ENCODE measurements around the gene GJC3.
"Not testable (repeated sequence)": the region's sequence is repeated elsewhere in the genome, so short reads cannot be mapped to it uniquely, and the experiment has no call there.

Gene GJC3

GRCh38 chr7:99928994-99929729 lies at the start of gene GJC3:
GJC3 (minus strand) TSS chr7:99929620; CDS start chr7:99929620, 0 bp downstream.
- peak in 1 of 2 donors; percentile 5 for DNase-seq (ENCODE audit: low read depth in 1 of 2, low spot score in 1 of 2)

- DNase-seq (ENCODE audit: low read depth in 1 of 2, low spot score in 1 of 2) = no peak
Observed at GRCh38 chr7:99976626-99977025, 47.2 kb upstream of the GJC3 start.

GRCh38 chr7:99975782-99976521 lies 46.5 kb upstream of the GJC3 start, which contains the start of gene AZGP1:
AZGP1 (minus strand) TSS chr7:99976031; CDS start chr7:99976020, 11 bp downstream.
- DNase-seq (ENCODE audit: low read depth in 1 of 2, low spot score in 1 of 2) = no peak

GRCh38 chr7:99974681-99975080 lies 45.3 kb upstream of the GJC3 start:
- no peak for DNase-seq (ENCODE audit: low read depth in 1 of 2, low spot score in 1 of 2)

GRCh38 chr7:99973817-99974216 lies 44.4 kb upstream of the GJC3 start:
- DNase-seq (ENCODE audit: low read depth in 1 of 2, low spot score in 1 of 2) = not testable (repeated sequence)

- no peak for DNase-seq (ENCODE audit: low read depth in 1 of 2, low spot score in 1 of 2)
Observed at GRCh38 chr7:99971242-99971641, 41.8 kb upstream of the GJC3 start.

GRCh38 chr7:99969813-99970212 lies 40.4 kb upstream of the GJC3 start:
- not testable (repeated sequence) for DNase-seq (ENCODE audit: low read depth in 1 of 2, low spot score in 1 of 2)

GRCh38 chr7:99969298-99969697 lies 39.9 kb upstream of the GJC3 start:
- no peak for DNase-seq (ENCODE audit: low read depth in 1 of 2, low spot score in 1 of 2)

GRCh38 chr7:99958564-99959227 lies 29.3 kb upstream of the GJC3 start:
- no peak for DNase-seq (ENCODE audit: low read depth in 1 of 2, low spot score in 1 of 2)

GRCh38 chr7:99955247-99955646 lies 25.8 kb upstream of the GJC3 start:
- DNase-seq (ENCODE audit: low read depth in 1 of 2, low spot score in 1 of 2) = no peak

- not testable (repeated sequence) for DNase-seq (ENCODE audit: low read depth in 1 of 2, low spot score in 1 of 2)
Observed at GRCh38 chr7:99954643-99955042, 25.2 kb upstream of the GJC3 start.

GRCh38 chr7:99953649-99954048 lies 24.2 kb upstream of the GJC3 start:
- no peak for DNase-seq (ENCODE audit: low read depth in 1 of 2, low spot score in 1 of 2)

- DNase-seq (ENCODE audit: low read depth in 1 of 2, low spot score in 1 of 2) = not testable (repeated sequence)
Observed at GRCh38 chr7:99952649-99953048, 23.2 kb upstream of the GJC3 start.

GRCh38 chr7:99950819-99951218 lies 21.4 kb upstream of the GJC3 start:
- DNase-seq (ENCODE audit: low read depth in 1 of 2, low spot score in 1 of 2) = not testable (repeated sequence)

- DNase-seq (ENCODE audit: low read depth in 1 of 2, low spot score in 1 of 2) = no peak
Observed at GRCh38 chr7:99949645-99950228, 20.3 kb upstream of the GJC3 start.

GRCh38 chr7:99947608-99948007 lies 18.2 kb upstream of the GJC3 start:
- no peak for DNase-seq (ENCODE audit: low read depth in 1 of 2, low spot score in 1 of 2)

GRCh38 chr7:99944497-99945070 lies 15.2 kb upstream of the GJC3 start:
- DNase-seq (ENCODE audit: low read depth in 1 of 2, low spot score in 1 of 2) = no peak

- no peak for DNase-seq (ENCODE audit: low read depth in 1 of 2, low spot score in 1 of 2)
Observed at GRCh38 chr7:99943641-99944496, 14.4 kb upstream of the GJC3 start.

GRCh38 chr7:99938296-99938695 lies 8.9 kb upstream of the GJC3 start:
- DNase-seq (ENCODE audit: low read depth in 1 of 2, low spot score in 1 of 2) = no peak

- DNase-seq (ENCODE audit: low read depth in 1 of 2, low spot score in 1 of 2) = not testable (repeated sequence)
Observed at GRCh38 chr7:99935009-99935408, 5.6 kb upstream of the GJC3 start.

All from activated T-helper 1 cell treated with anti-CD3 and anti-CD28 coated beads, Interleukin-2, amount 50 U/mL, for 16 hours (primary cell).